HepG2 (cell line): ENCODE results near the gene KIAA0319L. TPM values are rescaled to one million over a fixed set of nuclear protein-coding genes. Genes with fewer than 3 reads are reported as not detected.

Source experiments
- ATAC-seq: fragments of 200-7000 bp; cut with Tn5 transposase; 3 replicates; pipeline ENCODE4 v1.9.1; 2020; ENCODE audit warnings: mild to moderate bottlenecking, moderate library complexity
- BruUV-seq: library from RNA; stranded (reverse); fragments of 400-500 nt; replicated peaks from 2 replicates; lab custom pipeline; 2021; lab: Mats Ljungman, UMichigan
- CTCF ChIA-PET: fragments of 300-600 bp; formaldehyde crosslinking; extraction: SDS; loops from one replicate; lab custom pipeline; 2021; ENCODE audit warnings: low total read pairs, inconsistent platforms, low intra/inter-chr PET ratio; lab: Yijun Ruan, JAX
- POLR2A ChIA-PET: fragments of 350-600 bp; sonication (Branson Sonifier 250); formaldehyde crosslinking; loops from one replicate; lab custom pipeline; 2020; ENCODE audit warnings: antibody characterized with exemption, inconsistent platforms; lab: Yijun Ruan, JAX
- DNase-seq: peaks from one replicate; pipeline ENCODE4 v3.0.0-alpha.2; 2015; ENCODE audit warnings: low spot score
- FAIRE-seq: peaks from 3 replicates; lab custom pipeline; 2011; peaks lifted over from hg19 to GRCh38; lab: Jason Lieb, UNC
- H2AFZ ChIP-seq: one replicate; pipeline ENCODE4 v1.6.1; 2011; ENCODE audit warnings: low read length, inconsistent platforms
- H3K27ac ChIP-seq: fragments of 300-600 bp; 3 replicates; pipeline ENCODE4 v1.8.0; 2011; ENCODE audit warnings: mixed run types, mild to moderate bottlenecking, mixed read lengths, low read length, inconsistent platforms; ENCODE audit not compliant: insufficient read depth; ENCODE audit errors: extremely low read length
- H3K27me3 ChIP-seq, 2 experiments: fragments of 200-600 bp in 1 of 2; 2 replicates in 1 of 2; 3 replicates in 1 of 2; pipeline versions ENCODE4 v1.6.0 to v1.8.0; 2011; ENCODE audit warnings: low read length in 2 of 2, mild to moderate bottlenecking in 2 of 2, moderate library complexity in 2 of 2, inconsistent platforms in 1 of 2; ENCODE audit not compliant: insufficient read depth in 2 of 2, control insufficient read depth in 1 of 2
- H3K36me3 ChIP-seq, 2 experiments: fragments of 200-600 bp in 1 of 2; replicated peaks in 1 of 2; 2 replicates in 1 of 2; 3 replicates in 1 of 2; pipeline versions ENCODE4 v1.5.1 to v1.8.0; 2011; ENCODE audit warnings: low read length in 2 of 2, inconsistent platforms in 1 of 2; ENCODE audit not compliant: insufficient read depth in 2 of 2, control insufficient read depth in 1 of 2
- H3K4me1 ChIP-seq: 2 replicates; pipeline ENCODE4 v1.5.1; 2012; ENCODE audit warnings: low read length, inconsistent platforms; ENCODE audit not compliant: insufficient read depth
- H3K4me2 ChIP-seq: 2 replicates; pipeline ENCODE4 v1.6.0; 2011; ENCODE audit warnings: low read depth, low read length, inconsistent platforms
- H3K4me3 ChIP-seq, 3 experiments: fragments of 200-600 bp in 1 of 3; sonication (generic), shearing (Covaris generic) in 1 of 3; replicated peaks in 1 of 3; 2 replicates each; pipeline ENCODE4 v1.5.1; 2011 to 2016; ENCODE audit warnings: low read length in 3 of 3, inconsistent platforms in 2 of 3, low read depth in 2 of 3, mild to moderate bottlenecking in 2 of 3, control low read depth in 1 of 3, mixed read lengths in 1 of 3; ENCODE audit not compliant: insufficient read depth in 1 of 3
- H3K79me2 ChIP-seq: one replicate; pipeline ENCODE4 v1.6.1; 2011; ENCODE audit warnings: low read length, inconsistent platforms; ENCODE audit not compliant: insufficient read depth
- H3K9ac ChIP-seq: 2 replicates; pipeline ENCODE4 v1.6.0; 2011; ENCODE audit warnings: mild to moderate bottlenecking, low read depth, low read length, inconsistent platforms; ENCODE audit not compliant: insufficient read depth
- H3K9me3 ChIP-seq: 2 replicates; pipeline ENCODE4 v1.5.1; 2012; ENCODE audit warnings: mild to moderate bottlenecking, low read length
- H4K20me1 ChIP-seq: 2 replicates; pipeline ENCODE4 v1.6.0; 2011; ENCODE audit warnings: inconsistent platforms, mild to moderate bottlenecking, low read length, moderate library complexity; ENCODE audit not compliant: insufficient read depth
- CSRNP1 ChIP-seq: sonication (generic); formaldehyde crosslinking; IDR thresholded peaks from 2 replicates; pipeline ENCODE4 v1.8.1; 2023; ENCODE audit warnings: mild to moderate bottlenecking, missing genetic modification reagents
- FOSL2 ChIP-seq: sonication (generic); formaldehyde crosslinking; IDR thresholded peaks from 2 replicates; pipeline ENCODE4 v1.4.0; 2020; ENCODE audit warnings: missing genetic modification reagents
- FOXC1 ChIP-seq: sonication (generic); formaldehyde crosslinking; IDR thresholded peaks from 2 replicates; pipeline ENCODE4 v1.8.0; 2022; ENCODE audit warnings: mild to moderate bottlenecking, missing genetic modification reagents, borderline replicate concordance
- GTF3A ChIP-seq: sonication (generic); formaldehyde crosslinking; conservative IDR thresholded peaks from 2 replicates; pipeline ENCODE4 v1.4.0; 2020; ENCODE audit warnings: mild to moderate bottlenecking, missing genetic modification reagents
- JARID2 ChIP-seq: sonication (generic); formaldehyde crosslinking; IDR thresholded peaks from 2 replicates; pipeline ENCODE4 v1.8.1; 2023; ENCODE audit warnings: missing genetic modification reagents, inconsistent platforms; ENCODE audit not compliant: insufficient replicate concordance
- TAF1 ChIP-seq: sonication (generic); formaldehyde crosslinking; IDR thresholded peaks from 2 replicates; pipeline ENCODE4 v1.4.0; 2020; ENCODE audit warnings: missing genetic modification reagents
- ZNF720 ChIP-seq: sonication (generic); formaldehyde crosslinking; IDR thresholded peaks from 2 replicates; pipeline ENCODE4 v1.4.0; 2020; ENCODE audit warnings: missing genetic modification reagents
- ZNF883 ChIP-seq: sonication (generic); formaldehyde crosslinking; IDR thresholded peaks from 2 replicates; pipeline ENCODE4 v1.5.1; 2020; ENCODE audit warnings: mild to moderate bottlenecking, missing genetic modification reagents; ENCODE audit errors: not compliant biosample characterization
- WGBS: methylation state at CpG from one replicate; pipeline ENCODE4 v1.1.6; 2017; ENCODE audit warnings: low lambda C conversion rate; 5-methylcytosine and 5-hydroxymethylcytosine counted together
- in situ Hi-C: cut with HindIII; loops from 2 replicates; pipeline ENCODE4 v1.10.0; 2017; ENCODE audit warnings: low pct_unique_long_range_greater_than_20kb; ENCODE audit not compliant: extremely low pct_ligation_motif_present
- intact Hi-C: fragments of 100-400 bp; cut with micrococcal nuclease; formaldehyde crosslinking; loops from one replicate; pipeline ENCODE4 v1.10.0; 2022; ENCODE audit not compliant: unreplicated experiment
- polyA plus RNA-seq, 8 experiments: library from polyadenylated mRNA; depleted of rRNA in 3 of 8; stranded (reverse) in 7 of 8; unstranded in 1 of 8; fragments of >200 nt; fragmentation: Illumina TruSeq in 4 of 8; extraction: Trizol in 4 of 8; gene quantifications; 2 replicates each; pipeline versions ENCODE4 v1.2.1 to v1.2.3, GENCODE V29; 2011 to 2016; ENCODE audit warnings: low read depth in 4 of 8, missing spikeins in 1 of 8, mixed read lengths in 1 of 8; ENCODE audit not compliant: insufficient read depth in 1 of 8
- total RNA-seq, 5 experiments: library from RNA; depleted of rRNA; stranded (reverse); fragments of >200 nt; fragmentation: Illumina TruSeq; extraction: Trizol; gene quantifications; 2 replicates each; pipeline ENCODE4 v1.2.3, GENCODE V29; 2016; ENCODE audit warnings: low read depth in 1 of 5
- TF ChIP-seq, protein P1 (sequence below): sonication (generic); formaldehyde crosslinking; IDR thresholded peaks from 2 replicates; pipeline ENCODE4 v1.4.0; 2020; ENCODE audit warnings: missing genetic modification reagents

Gene KIAA0319L
- total and polyA plus RNA-seq, 2 of the 13 experiments (the other 11 are each of a cell fraction or from before 2014, with no cell fraction given) = 33.4 to 82.6 TPM

- CTCF ChIA-PET = no interaction called here
- no peaks in the 10 kb centered on the region; a peak in 1 of 5 replicates for H3K36me3 ChIP-seq
- peaks cover 19% of the 10 kb centered on the region for H3K4me1 ChIP-seq
- no peak overlapping the region for H3K4me3 ChIP-seq
- H3K27ac ChIP-seq = no peak overlapping the region
- H3K9ac ChIP-seq = no peak overlapping the region
- FAIRE-seq = no peak
- no peaks in the 10 kb centered on the region for H3K9me3 ChIP-seq
- intact Hi-C loops = no loop called here
- H3K27me3 ChIP-seq = peaks cover 0 to 10% of the 10 kb centered on the region in 2 experiments; a peak in 1 of 5 replicates
- no peaks in the 10 kb centered on the region for H4K20me1 ChIP-seq
- ATAC-seq = no peak
- in situ Hi-C loops = no loop called here
- TF ChIP-seq CSRNP1 (CRISPR knock-in tag) = no peak
- TF ChIP-seq ZNF720 (CRISPR knock-in tag) = no peak
- TF ChIP-seq GTF3A (CRISPR knock-in tag) = no peak
- TF ChIP-seq ZNF883 = no peak
- TF ChIP-seq, protein P1, sequence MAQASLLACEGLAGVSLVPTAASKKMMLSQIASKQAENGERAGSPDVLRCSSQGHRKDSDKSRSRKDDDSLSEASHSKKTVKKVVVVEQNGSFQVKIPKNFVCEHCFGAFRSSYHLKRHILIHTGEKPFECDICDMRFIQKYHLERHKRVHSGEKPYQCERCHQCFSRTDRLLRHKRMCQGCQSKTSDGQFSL (CRISPR knock-in tag) = no peak
- TF ChIP-seq TAF1 (CRISPR knock-in tag) = no peak
- TF ChIP-seq FOSL2 (CRISPR knock-in tag) = 0 out of 2 replicates have a peak, but pooled peaks have one; percentile 22
- no peak for TF ChIP-seq JARID2
- no peak for TF ChIP-seq FOXC1 (CRISPR knock-in tag)
- WGBS = 39% methylated on average over 10 of the region's 10 CpGs
- no peaks in the 10 kb centered on the region for H3K79me2 ChIP-seq
- POLR2A ChIA-PET = interaction anchor here (2.6 kb wide), 1 partner anchor 14 kb away, joined by 25 read pairs; the partner anchor contains the start of genes KIAA0319L and NCDN
- H3K4me2 ChIP-seq = no peak overlapping the region
- BruUV-seq = no TSS peak
- no peak for DNase-seq
- H2AFZ ChIP-seq = no peak overlapping the region
Observed at GRCh38 chr1:35570589-35571137, 13.5 kb upstream of the KIAA0319L start.
